Fibroblast of lung (primary cell): ENCODE data around the gene TMEM222. TPM values are rescaled to one million over a fixed set of nuclear protein-coding genes. Genes with fewer than 3 reads are reported as not detected.

Experiments
- DNase-seq, 2 donors: peaks; one replicate each; pipeline versions ENCODE4 v3.0.0 to v3.0.0-alpha.2; 2010; ENCODE audit warnings: low read depth in 2 of 2
- H2AFZ ChIP-seq: 2 replicates; pipeline ENCODE4 v1.5.1; 2012; ENCODE audit warnings: low read length, control low read depth, inconsistent platforms
- H3K27ac ChIP-seq: 2 replicates; pipeline ENCODE4 v1.5.1; 2011; ENCODE audit warnings: low read length, control low read depth; ENCODE audit not compliant: insufficient read depth
- H3K27me3 ChIP-seq: 2 replicates; pipeline ENCODE4 v1.5.1; 2011; ENCODE audit warnings: mild to moderate bottlenecking, low read length; ENCODE audit not compliant: control insufficient read depth, insufficient read depth
- H3K36me3 ChIP-seq: 2 replicates; pipeline ENCODE4 v1.5.1; 2011; ENCODE audit warnings: low read length; ENCODE audit not compliant: control insufficient read depth, insufficient read depth
- H3K4me1 ChIP-seq: 2 replicates; pipeline ENCODE4 v1.5.1; 2011; ENCODE audit warnings: low read length; ENCODE audit not compliant: control insufficient read depth, insufficient read depth; ENCODE audit errors: extremely low read depth
- H3K4me2 ChIP-seq: 2 replicates; pipeline ENCODE4 v1.5.1; 2011; ENCODE audit warnings: low read length, control low read depth; ENCODE audit not compliant: insufficient read depth; ENCODE audit errors: extremely low read depth
- H3K4me3 ChIP-seq, 4 experiments: fragments of 200-600 bp in 1 of 4; sonication (generic) in 1 of 4; replicated peaks in 1 of 4; 2 replicates each; pipeline ENCODE4 v1.5.1; 2011 to 2016; ENCODE audit warnings: low read length in 4 of 4, low read depth in 3 of 4, mild to moderate bottlenecking in 3 of 4, control low read depth in 2 of 4, inconsistent platforms in 1 of 4, mixed read lengths in 1 of 4; ENCODE audit not compliant: insufficient read depth in 1 of 4; ENCODE audit errors: control extremely low read depth in 1 of 4
- H3K79me2 ChIP-seq: 2 replicates; pipeline ENCODE4 v1.5.1; 2012; ENCODE audit warnings: mild to moderate bottlenecking, low read length, inconsistent platforms; ENCODE audit not compliant: control insufficient read depth, insufficient read depth
- H3K9ac ChIP-seq: 2 replicates; pipeline ENCODE4 v1.5.1; 2011; ENCODE audit warnings: mild to moderate bottlenecking, low read length, control low read depth; ENCODE audit not compliant: insufficient read depth
- H3K9me3 ChIP-seq: 2 replicates; pipeline ENCODE4 v1.5.1; 2012; ENCODE audit warnings: low read depth, low read length; ENCODE audit not compliant: control insufficient read depth, insufficient read depth
- H4K20me1 ChIP-seq: 2 replicates; pipeline ENCODE4 v1.5.1; 2011; ENCODE audit warnings: low read length; ENCODE audit not compliant: control insufficient read depth, insufficient read depth; ENCODE audit errors: extremely low read depth
- EZH2 ChIP-seq: IDR thresholded peaks from 2 replicates; pipeline ENCODE4 v1.5.1; 2012; ENCODE audit warnings: low read length, control low read depth, mild to moderate bottlenecking; ENCODE audit errors: missing control alignments
- polyA plus RNA-seq, 2 donors: library from polyadenylated mRNA; depleted of rRNA in 1 of 2; stranded (reverse) in 1 of 2; unstranded in 1 of 2; fragments of >200 nt; gene quantifications; 2 replicates each; pipeline ENCODE4 v1.2.1, GENCODE V29; 2011 to 2012; ENCODE audit warnings: missing spikeins in 1 of 2
- total RNA-seq: library from RNA; depleted of rRNA; stranded (reverse); fragments of >200 nt; gene quantifications from 2 replicates; pipeline ENCODE4 v1.2.1, GENCODE V29; 2014
- TF ChIP-seq, protein P1 (sequence below), 2 donors: IDR thresholded peaks in 1 of 2; conservative IDR thresholded peaks in 1 of 2; 1 replicate in 1 of 2; 2 replicates in 1 of 2; pipeline ENCODE4 v1.5.1; 2011 to 2012; ENCODE audit warnings: low read length in 2 of 2, control low read depth in 1 of 2, inconsistent platforms in 1 of 2, low read depth in 1 of 2, mild to moderate bottlenecking in 1 of 2

Gene TMEM222
- total and polyA plus RNA-seq, 2 donors (not counting 1 experiment from before 2014, with no cell fraction given), result 21.6 to 37.1 TPM

GRCh38 chr1:27380766-27381733 is 59.1 kb downstream of the TMEM222 start:
- TF ChIP-seq, protein P1, sequence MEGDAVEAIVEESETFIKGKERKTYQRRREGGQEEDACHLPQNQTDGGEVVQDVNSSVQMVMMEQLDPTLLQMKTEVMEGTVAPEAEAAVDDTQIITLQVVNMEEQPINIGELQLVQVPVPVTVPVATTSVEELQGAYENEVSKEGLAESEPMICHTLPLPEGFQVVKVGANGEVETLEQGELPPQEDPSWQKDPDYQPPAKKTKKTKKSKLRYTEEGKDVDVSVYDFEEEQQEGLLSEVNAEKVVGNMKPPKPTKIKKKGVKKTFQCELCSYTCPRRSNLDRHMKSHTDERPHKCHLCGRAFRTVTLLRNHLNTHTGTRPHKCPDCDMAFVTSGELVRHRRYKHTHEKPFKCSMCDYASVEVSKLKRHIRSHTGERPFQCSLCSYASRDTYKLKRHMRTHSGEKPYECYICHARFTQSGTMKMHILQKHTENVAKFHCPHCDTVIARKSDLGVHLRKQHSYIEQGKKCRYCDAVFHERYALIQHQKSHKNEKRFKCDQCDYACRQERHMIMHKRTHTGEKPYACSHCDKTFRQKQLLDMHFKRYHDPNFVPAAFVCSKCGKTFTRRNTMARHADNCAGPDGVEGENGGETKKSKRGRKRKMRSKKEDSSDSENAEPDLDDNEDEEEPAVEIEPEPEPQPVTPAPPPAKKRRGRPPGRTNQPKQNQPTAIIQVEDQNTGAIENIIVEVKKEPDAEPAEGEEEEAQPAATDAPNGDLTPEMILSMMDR (conservative IDR thresholded peaks at IDR 0.05 in 1 of 2, IDR thresholded peaks at IDR 0.05 in 1 of 2; ENCODE audit: low read depth in 1 of 2, low read length in 2 of 2), result no peak
- TF ChIP-seq EZH2, result no peak

GRCh38 chr1:27381969-27382762 is 60.2 kb downstream of the TMEM222 start:
- TF ChIP-seq, protein P1 (conservative IDR thresholded peaks at IDR 0.05 in 1 of 2, IDR thresholded peaks at IDR 0.05 in 1 of 2; ENCODE audit: low read depth in 1 of 2, low read length in 2 of 2), result no peak
- TF ChIP-seq EZH2, result no peak
- Histone ChIP-seq H3K4me2 (no peak overlapping the region), H3K36me3 (no peaks in the 10 kb centered on the region), H2AFZ (no peak overlapping the region), H3K79me2 (no peaks in the 10 kb centered on the region), H4K20me1 (no peaks in the 10 kb centered on the region), H3K9me3 (no peaks in the 10 kb centered on the region), H3K4me1 (no peaks in the 10 kb centered on the region), H3K9ac (no peak overlapping the region), H3K27me3 (peaks cover 4% of the 10 kb centered on the region), H3K27ac (no peak overlapping the region), H3K4me3 (no peak overlapping the region)
- DNase-seq, result no peak

More at GRCh38 chr1:27380766-27381733, 59.1 kb downstream of the TMEM222 start:
- H2AFZ ChIP-seq, result no peak overlapping the region
- no peaks in the 10 kb centered on the region for H3K9me3 ChIP-seq
- no peaks in the 10 kb centered on the region for H3K4me1 ChIP-seq
- DNase-seq, result no peak
- H3K36me3 ChIP-seq, result no peaks in the 10 kb centered on the region
- H3K27ac ChIP-seq, result no peak overlapping the region
- no peak overlapping the region for H3K9ac ChIP-seq
- H4K20me1 ChIP-seq, result no peaks in the 10 kb centered on the region
- H3K79me2 ChIP-seq, result no peaks in the 10 kb centered on the region
- H3K27me3 ChIP-seq, result peaks cover 4% of the 10 kb centered on the region
- no peak overlapping the region for H3K4me2 ChIP-seq
- H3K4me3 ChIP-seq, result no peak overlapping the region

- Histone ChIP-seq H3K4me1 (no peaks in the 10 kb centered on the region), H4K20me1 (no peaks in the 10 kb centered on the region)
- no peak for DNase-seq
These were observed 61.2 kb downstream of the TMEM222 start, which contains the start of gene CD164L2 for GRCh38 chr1:27383039-27383605. Gene CD164L2 (minus strand): TSS chr1:27383333. CDS start chr1:27383239, 94 bp downstream.

More at GRCh38 chr1:27383039-27383605, 61.2 kb downstream of the TMEM222 start, which contains the start of gene CD164L2:
- TF ChIP-seq, protein P1 (conservative IDR thresholded peaks at IDR 0.05 in 1 of 2, IDR thresholded peaks at IDR 0.05 in 1 of 2; ENCODE audit: low read depth in 1 of 2, low read length in 2 of 2), result no peak
- TF ChIP-seq EZH2, result no peak
- no peak within 1 kb of the TSS for H3K27ac ChIP-seq
- H3K9ac ChIP-seq, result no peak within 1 kb of the TSS
- H3K4me3 ChIP-seq, result no peak within 1 kb of the TSS
- no peak within 1 kb of the TSS for H2AFZ ChIP-seq
- no peaks in the 10 kb centered on the region for H3K79me2 ChIP-seq
- no peaks in the 10 kb centered on the region for H3K9me3 ChIP-seq
- peaks cover 4% of the 10 kb centered on the region for H3K27me3 ChIP-seq
- H3K36me3 ChIP-seq, result no peaks in the 10 kb centered on the region
- H3K4me2 ChIP-seq, result no peak within 1 kb of the TSS
